ENCODE data around the gene GPT2. TPM values are rescaled to one million over a fixed set of nuclear protein-coding genes. Genes with fewer than 3 reads are reported as not detected.
A peak's percentile ranks its signal among the peaks of the same experiment; 100 is the strongest.

Gene GPT2
- total and polyA plus RNA-seq, 5 experiments from 2014 or later: 0.19 to 3.4 (median 1.5) TPM; not detected in 1

DNA sequence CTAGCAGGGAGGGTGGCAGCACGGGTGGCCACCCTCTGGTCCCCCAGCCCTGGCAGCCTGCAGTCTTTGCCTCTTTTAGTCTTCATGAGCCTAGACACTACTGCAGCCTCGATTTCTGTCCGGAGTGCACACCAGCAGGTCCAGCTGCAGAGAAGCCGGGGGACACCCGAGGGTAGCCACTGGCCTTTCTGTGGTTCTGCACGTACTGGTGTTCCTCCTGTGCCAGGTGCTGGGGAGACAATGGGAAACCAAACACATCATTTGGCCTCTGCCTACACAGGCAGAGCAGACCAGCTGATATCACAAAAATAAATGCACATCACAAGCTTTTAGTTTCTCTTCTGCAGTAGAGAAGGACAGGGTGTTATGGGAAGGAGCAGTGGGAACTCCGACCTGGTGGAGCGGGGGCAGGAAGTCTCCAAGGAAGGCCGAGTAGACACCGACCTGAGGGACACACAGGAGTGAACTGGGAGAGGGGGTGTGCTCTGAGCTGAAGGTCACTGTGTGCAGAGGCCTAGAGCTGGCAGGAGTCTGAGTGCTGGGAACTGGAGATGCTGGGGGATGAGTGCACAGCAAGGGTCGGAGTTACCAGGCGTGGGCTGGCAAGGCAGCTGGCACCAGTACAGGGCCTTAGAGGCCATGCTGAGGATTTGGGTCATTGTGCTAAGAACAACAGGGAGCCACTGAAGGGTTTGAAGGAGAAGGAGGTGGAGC lies 23.1 kb downstream of the GPT2 start:
- no peaks in the 10 kb centered on the region for H3K9me3 Mint-ChIP-seq
- H3K36me3 Mint-ChIP-seq: no peaks in the 10 kb centered on the region
- no peak for ATAC-seq
- no peak for DNase-seq
- H3K27ac Mint-ChIP-seq: peak overlapping the region in 2 of 10 donors; percentile 24 to 41
- no peak overlapping the region for H3K4me3 Mint-ChIP-seq
- POLR2A ChIA-PET: no interaction called here
- peaks cover 0 to 6% (median 2%) of the 10 kb centered on the region in 4 donors for H3K4me1 Mint-ChIP-seq
- no peaks in the 10 kb centered on the region for H3K27me3 Mint-ChIP-seq

DNA sequence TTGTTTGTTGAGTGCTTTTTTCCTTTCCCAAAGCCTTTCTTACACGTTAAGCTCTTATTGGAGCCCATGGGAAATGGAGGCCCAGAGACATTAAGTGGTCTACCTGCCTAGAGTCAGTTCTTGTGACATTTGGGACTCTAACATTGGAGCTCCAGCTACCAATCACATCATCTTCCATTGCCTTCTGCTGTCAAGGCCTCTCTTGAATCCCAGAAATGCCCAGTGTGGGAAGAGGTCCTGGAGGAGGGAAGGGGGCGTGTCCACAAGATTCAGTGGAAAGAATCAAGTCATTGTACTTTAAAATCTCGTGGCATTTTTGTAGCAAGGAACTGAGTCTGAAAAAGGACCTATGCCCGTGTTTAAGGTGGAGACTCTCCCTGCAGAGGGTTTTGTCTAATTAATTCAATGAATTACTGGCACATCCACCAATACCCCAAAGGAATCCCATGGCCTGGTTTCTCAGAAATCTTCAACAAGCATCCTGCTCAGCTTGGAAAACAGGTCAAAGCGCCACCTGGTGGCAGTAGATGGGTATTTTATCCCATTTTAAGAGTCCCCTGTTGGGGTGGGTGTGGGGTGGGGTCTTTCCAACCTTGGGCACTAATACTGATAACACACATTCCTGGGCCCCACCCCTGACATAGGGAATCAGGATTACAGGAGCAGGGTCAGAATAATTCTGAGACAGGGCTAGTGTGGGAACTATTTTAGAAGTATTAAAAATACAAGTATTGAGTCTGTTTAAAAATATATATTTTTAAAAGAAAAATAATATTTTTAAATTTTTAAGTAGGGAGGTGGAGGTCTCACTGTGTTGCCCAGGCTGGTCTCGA lies 24.6 kb downstream of the GPT2 start:
- ATAC-seq: peak in 1 of 2 donors; percentile 53
- Mint-ChIP-seq H3K27ac (no peak overlapping the region), H3K9me3 (no peaks in the 10 kb centered on the region), H3K36me3 (no peaks in the 10 kb centered on the region), H3K27me3 (no peaks in the 10 kb centered on the region), H3K4me1 (peaks cover 0 to 6% (median 2%) of the 10 kb centered on the region in 4 donors), H3K4me3 (no peak overlapping the region)
- DNase-seq: peak; percentile 21 to 79 (median 50)
- POLR2A ChIA-PET: interaction anchor here (0.5 kb wide), 1 partner anchor 10 kb away, joined by 3 read pairs; no protein-coding TSS in a partner anchor

DNA sequence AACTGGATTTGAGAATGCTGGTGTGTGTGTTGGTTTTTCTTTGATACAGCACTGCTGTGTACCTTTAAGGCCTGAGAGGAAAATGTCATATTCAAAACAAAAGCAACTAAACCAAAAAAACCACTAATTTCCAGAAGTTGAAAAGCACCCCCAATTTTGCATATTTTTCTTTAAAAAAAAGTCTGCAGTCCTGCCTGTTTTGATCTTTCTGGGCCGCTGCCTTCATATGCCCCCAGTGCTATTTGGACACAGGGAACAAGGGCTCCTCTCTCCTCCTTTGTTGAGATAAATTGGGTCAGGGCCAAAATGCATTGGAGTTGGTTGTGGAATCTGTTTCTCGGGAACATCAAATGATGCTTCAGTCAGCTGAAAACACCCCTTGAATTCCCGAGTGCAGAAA lies 26.9 kb downstream of the GPT2 start:
- H3K4me1 Mint-ChIP-seq: peaks cover 0 to 6% (median 3%) of the 10 kb centered on the region in 4 donors
- POLR2A ChIA-PET: no interaction called here

DNA sequence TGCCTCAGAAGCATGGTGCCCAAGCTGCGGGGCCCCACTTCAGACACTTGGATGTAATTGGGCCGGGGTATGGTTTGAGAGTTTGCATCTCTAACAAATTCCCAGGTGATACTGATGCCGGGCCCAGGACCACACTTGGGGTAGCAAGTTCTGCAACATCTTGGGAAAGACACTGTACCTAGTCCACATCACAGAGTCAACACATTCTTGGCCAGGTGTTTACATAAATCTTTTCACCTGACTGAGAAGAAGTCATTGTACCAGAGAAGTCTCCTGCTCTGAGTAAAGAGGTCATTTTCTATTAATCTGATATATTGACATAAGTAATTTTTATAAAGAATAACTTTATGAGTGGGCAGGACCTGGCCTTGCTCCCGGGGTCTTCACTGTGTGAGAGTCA lies 27.5 kb downstream of the GPT2 start:
- Mint-ChIP-seq H3K9me3 (no peaks in the 10 kb centered on the region), H3K36me3 (no peaks in the 10 kb centered on the region), H3K27me3 (no peaks in the 10 kb centered on the region), H3K27ac (no peak overlapping the region), H3K4me3 (no peak overlapping the region), H3K4me1 (peaks cover 0 to 10% (median 3%) of the 10 kb centered on the region in 4 donors)
- POLR2A ChIA-PET: no interaction called here
- no peak for DNase-seq
- ATAC-seq: no peak

More for the DNA sequence above, 26.9 kb downstream of the GPT2 start:
- ATAC-seq (no peak), DNase-seq (no peak)
- Mint-ChIP-seq H3K9me3 (no peaks in the 10 kb centered on the region), H3K4me3 (no peak overlapping the region), H3K27ac (no peak overlapping the region), H3K36me3 (no peaks in the 10 kb centered on the region), H3K27me3 (no peaks in the 10 kb centered on the region)

DNA sequence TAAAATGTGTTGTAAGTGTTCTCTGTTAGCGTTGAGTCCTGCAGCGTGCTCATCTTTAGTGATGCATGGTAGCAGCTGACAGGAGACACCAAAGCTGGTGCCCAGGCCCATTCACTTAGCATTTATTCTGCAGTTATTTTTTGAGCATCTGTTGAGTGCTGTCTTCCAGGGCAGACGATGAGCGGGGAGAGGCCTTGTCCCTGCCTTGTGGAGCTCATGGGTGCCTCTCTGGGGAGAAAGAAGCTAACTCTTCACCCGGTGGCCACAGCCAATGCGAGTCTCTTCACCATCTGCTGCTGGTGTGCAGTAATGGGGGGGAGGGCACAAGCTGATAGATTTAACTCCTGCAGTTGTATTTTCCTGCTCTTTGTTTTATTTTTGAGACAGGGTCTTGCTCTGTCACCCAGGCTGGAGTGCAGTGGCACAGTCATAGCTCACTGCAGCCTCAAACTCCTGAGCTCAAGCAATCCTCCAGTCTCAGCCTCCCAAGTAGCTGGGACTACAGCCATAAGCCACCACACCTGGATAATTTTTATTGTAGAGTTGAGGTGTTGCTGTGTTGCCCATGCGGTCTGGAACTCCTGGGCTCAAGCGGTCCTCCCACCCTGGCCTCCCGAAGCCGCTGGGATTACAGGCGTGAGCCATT lies 30.5 kb downstream of the GPT2 start:
- Mint-ChIP-seq H3K36me3 (no peaks in the 10 kb centered on the region), H3K4me1 (peaks cover 0 to 28% (median 1%) of the 10 kb centered on the region in 4 donors), H3K9me3 (no peaks in the 10 kb centered on the region), H3K27me3 (no peaks in the 10 kb centered on the region), H3K4me3 (no peak overlapping the region), H3K27ac (no peak overlapping the region)
- ATAC-seq: no peak
- POLR2A ChIA-PET: no interaction called here
- DNase-seq: no peak

DNA sequence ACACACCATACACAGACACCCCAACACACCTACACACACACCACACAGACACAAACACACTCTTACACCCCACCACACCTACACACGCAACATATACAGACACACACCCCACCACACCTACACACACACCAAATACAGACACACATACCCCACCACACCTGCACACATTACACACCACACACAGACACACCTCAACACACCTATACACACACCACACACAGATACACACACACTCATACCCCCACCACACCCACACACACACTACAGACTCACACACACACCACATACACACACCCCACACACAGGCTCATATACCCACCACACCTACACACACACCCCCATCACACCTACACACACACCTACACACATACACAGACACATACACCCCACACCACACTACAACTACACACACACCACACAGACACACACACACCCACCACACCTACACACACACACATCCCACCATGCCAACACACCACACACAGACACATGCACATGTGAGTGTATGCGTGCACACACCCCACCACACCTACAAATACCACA lies 31.4 kb downstream of the GPT2 start:
- POLR2A ChIA-PET: no interaction called here
- DNase-seq (no peak), ATAC-seq (no peak)
- no peak overlapping the region for H3K27ac Mint-ChIP-seq
- peaks cover 0 to 29% (median 1%) of the 10 kb centered on the region in 4 donors for H3K4me1 Mint-ChIP-seq
- H3K27me3 Mint-ChIP-seq: no peaks in the 10 kb centered on the region
- no peaks in the 10 kb centered on the region for H3K9me3 Mint-ChIP-seq
- no peaks in the 10 kb centered on the region for H3K36me3 Mint-ChIP-seq
- no peak overlapping the region for H3K4me3 Mint-ChIP-seq

DNA sequence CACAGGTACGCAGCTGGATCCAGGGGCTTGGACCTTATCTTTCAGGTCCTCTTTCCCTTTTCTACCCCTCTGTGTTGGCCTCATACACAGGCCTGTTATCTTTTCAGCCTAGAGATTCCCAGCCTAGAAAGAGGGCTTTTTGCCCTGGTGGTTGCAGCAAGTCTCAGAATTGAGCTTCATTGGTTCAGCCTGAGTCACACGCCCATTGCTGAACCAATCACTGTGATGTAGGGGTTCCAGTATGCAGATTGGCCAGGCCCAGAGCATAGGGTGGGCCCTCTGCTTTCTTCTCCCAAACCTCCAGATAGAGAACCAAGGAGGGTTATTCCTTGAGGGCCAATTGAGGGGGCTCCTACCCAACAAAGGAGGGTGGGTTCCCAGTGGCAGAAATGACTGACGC lies 32.8 kb downstream of the GPT2 start:
- POLR2A ChIA-PET: no interaction called here
- ATAC-seq (no peak), DNase-seq (no peak)
- Mint-ChIP-seq H3K4me1 (peaks cover 0 to 28% (median 1%) of the 10 kb centered on the region in 4 donors), H3K27ac (no peak overlapping the region), H3K36me3 (no peaks in the 10 kb centered on the region), H3K9me3 (no peaks in the 10 kb centered on the region), H3K27me3 (no peaks in the 10 kb centered on the region), H3K4me3 (no peak overlapping the region)

DNA sequence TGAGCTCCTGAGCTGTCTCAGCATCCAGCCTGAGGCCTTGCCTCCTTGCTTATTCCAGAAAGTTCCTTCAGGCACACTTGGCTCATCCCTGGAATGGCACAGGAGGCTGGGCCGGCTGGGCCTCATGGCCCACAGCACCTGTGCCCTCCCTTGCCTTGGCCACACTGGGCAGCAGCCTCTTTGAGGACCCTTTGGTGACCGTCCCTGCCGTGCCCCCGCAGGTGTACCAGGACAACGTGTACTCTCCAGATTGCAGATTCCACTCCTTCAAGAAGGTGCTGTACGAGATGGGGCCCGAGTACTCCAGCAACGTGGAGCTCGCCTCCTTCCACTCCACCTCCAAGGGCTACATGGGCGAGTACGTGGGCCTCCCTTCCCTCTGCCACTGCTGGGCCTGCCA lies 34.2 kb downstream of the GPT2 start:
- no peak for ATAC-seq
- POLR2A ChIA-PET: no interaction called here
- no peak overlapping the region for H3K27ac Mint-ChIP-seq
- no peak overlapping the region for H3K4me3 Mint-ChIP-seq
- DNase-seq: no peak
- H3K9me3 Mint-ChIP-seq: no peaks in the 10 kb centered on the region
- no peaks in the 10 kb centered on the region for H3K36me3 Mint-ChIP-seq
- peaks cover 0 to 28% (median 1%) of the 10 kb centered on the region in 4 donors for H3K4me1 Mint-ChIP-seq
- H3K27me3 Mint-ChIP-seq: peaks cover 0 to 1% (median 0%) of the 10 kb centered on the region in 5 donors

DNA sequence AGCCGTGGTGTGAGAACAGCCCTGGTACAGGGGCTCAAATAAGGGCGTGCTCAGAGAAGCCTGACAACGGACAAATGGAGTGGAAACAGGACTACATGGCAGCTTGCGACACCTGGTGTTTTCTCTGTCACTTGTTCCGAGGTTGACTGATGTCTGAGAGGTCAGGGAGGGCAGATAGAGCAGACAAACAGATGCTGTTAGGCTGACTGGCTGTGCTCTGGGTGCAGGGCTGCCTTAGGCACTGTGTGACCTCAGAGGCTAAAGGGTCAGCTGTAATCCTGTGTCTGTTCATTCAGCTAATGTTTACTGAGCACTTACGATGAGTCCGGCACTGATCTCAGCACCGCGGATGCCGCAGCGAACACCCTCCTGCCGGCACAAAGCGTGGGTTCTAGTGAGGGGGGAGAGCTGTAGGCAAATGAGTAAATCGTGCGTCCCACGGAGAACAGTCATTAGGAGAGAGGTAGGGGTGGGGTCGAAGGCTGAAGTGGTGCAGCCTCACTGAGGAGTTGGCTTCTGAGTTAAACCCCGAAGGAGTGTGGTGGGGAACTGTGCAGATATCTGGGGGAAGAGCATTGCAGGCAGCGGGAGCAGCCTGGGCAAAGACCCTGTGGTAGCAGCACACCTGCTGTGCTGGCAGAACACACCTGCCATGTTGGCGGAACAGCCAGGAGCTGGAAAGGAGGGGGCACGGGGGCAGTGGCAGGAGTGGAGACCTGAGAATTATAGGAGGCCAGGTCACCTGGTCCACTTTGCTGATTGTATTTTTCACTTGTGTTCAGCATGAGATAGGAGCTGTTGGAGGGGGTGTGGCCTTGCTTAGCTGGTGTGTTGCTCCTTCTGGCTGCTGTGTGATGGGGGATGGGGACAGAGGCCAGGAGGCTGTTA lies 35.0 kb downstream of the GPT2 start:
- DNase-seq (no peak), ATAC-seq (no peak)
- Mint-ChIP-seq H3K27me3 (peaks cover 0 to 1% (median 0%) of the 10 kb centered on the region in 5 donors), H3K9me3 (no peaks in the 10 kb centered on the region), H3K36me3 (no peaks in the 10 kb centered on the region), H3K4me3 (peak overlapping the region in 1 of 10 donors; percentile 22), H3K4me1 (peaks cover 0 to 28% (median 1%) of the 10 kb centered on the region in 4 donors), H3K27ac (no peak overlapping the region)
- POLR2A ChIA-PET: no interaction called here

DNA sequence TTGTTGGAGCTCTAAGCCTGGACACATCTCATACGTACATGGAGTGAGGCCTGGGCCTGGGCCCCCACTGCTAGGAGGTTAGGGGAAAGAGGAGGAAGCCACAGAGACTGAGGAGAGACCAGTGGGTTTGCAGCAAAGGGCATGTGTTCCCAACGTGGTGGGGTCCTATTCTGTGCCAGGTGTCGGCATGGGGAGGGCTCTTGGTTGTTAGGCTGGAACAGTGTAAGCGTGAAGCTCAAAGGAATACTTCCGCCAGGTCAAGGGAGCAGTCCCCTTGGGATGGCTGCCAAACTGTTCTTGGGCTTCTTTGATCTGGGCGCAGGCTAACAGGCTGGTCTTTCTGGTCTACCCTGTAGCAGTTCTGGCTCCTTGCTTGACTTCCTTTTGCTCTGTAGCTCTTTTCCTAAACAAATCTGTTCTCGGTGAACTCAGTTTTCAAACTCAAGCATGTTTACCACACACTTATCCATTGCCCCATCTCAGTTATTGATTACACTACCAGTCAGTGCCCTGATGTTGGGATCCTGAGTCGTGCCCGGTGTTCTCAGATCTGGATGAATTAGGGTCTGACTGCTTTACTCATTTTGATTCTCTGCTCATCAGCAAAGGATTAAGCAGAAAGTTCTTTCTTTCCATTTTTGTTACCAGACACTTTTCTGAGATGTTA lies 36.4 kb downstream of the GPT2 start:
- peaks cover 0 to 1% (median 0%) of the 10 kb centered on the region in 5 donors for H3K27me3 Mint-ChIP-seq
- POLR2A ChIA-PET: no interaction called here
- DNase-seq (no peak), ATAC-seq (no peak)
- H3K36me3 Mint-ChIP-seq: no peaks in the 10 kb centered on the region
- peaks cover 0 to 28% (median 1%) of the 10 kb centered on the region in 4 donors for H3K4me1 Mint-ChIP-seq
- no peak overlapping the region for H3K4me3 Mint-ChIP-seq
- no peak overlapping the region for H3K27ac Mint-ChIP-seq
- no peaks in the 10 kb centered on the region for H3K9me3 Mint-ChIP-seq

DNA sequence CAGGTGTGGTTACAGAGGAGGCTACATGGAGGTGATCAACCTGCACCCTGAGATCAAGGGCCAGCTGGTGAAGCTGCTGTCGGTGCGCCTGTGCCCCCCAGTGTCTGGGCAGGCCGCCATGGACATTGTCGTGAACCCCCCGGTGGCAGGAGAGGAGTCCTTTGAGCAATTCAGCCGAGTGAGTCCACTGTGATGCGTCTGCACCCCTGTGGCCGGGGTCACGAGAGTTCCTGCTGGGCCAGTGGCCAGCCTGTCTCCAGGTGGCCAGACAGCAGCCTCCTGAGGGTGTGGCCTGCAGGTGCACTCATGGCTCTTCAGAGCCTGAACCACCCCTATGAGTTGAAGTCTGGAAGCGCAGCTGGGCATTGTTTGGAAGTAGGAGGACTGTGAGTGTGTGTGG lies 38.1 kb downstream of the GPT2 start:
- no peaks in the 10 kb centered on the region for H3K9me3 Mint-ChIP-seq
- no peak overlapping the region for H3K4me3 Mint-ChIP-seq
- no peak for ATAC-seq
- POLR2A ChIA-PET: interaction anchor here (0.6 kb wide), 1 partner anchor 51 kb away, joined by 3 read pairs; the partner anchor contains the start of gene DNAJA2
- no peak overlapping the region for H3K27ac Mint-ChIP-seq
- H3K36me3 Mint-ChIP-seq: no peaks in the 10 kb centered on the region
- peaks cover 0 to 21% (median 0%) of the 10 kb centered on the region in 4 donors for H3K4me1 Mint-ChIP-seq
- no peak for DNase-seq
- peaks cover 0 to 1% (median 0%) of the 10 kb centered on the region in 5 donors for H3K27me3 Mint-ChIP-seq

All from naive thymus-derived CD8-positive, alpha-beta T cell (primary cell).